Common myeloid progenitor, CD34-positive (primary cell): ENCODE data around the gene SPPL3.
A peak's percentile ranks its signal among the peaks of the same experiment; 100 is the strongest.

Source experiments
- CTCF ChIA-PET: fragments of 350-600 bp; sonication (Branson Sonifier 250); formaldehyde crosslinking; loops from one replicate; lab custom pipeline; 2021; ENCODE audit warnings: antibody characterized with exemption; lab: Charles Lee
- POLR2A ChIA-PET: fragments of 350-600 bp; sonication (Branson Sonifier 250); formaldehyde crosslinking; loops from one replicate; lab custom pipeline; 2021; ENCODE audit warnings: antibody characterized with exemption; lab: Charles Lee
- DNase-seq, 3 donors: peaks; one replicate each; pipeline versions ENCODE4 v3.0.0 to v3.0.0-alpha.2; 2013
- H3K27ac ChIP-seq, 2 experiments: 1 replicate in 1 of 2; 2 replicates in 1 of 2; pipeline ENCODE4 v1.7.0; 2013; ENCODE audit warnings: inconsistent platforms in 2 of 2, low read length in 2 of 2, mild to moderate bottlenecking in 2 of 2, low read depth in 1 of 2, moderate library complexity in 1 of 2; ENCODE audit not compliant: severe bottlenecking in 2 of 2, insufficient read depth in 1 of 2, poor library complexity in 1 of 2
- H3K27me3 ChIP-seq, 5 experiments: replicated peaks in 2 of 5; 1 replicate in 3 of 5; 2 replicates in 2 of 5; pipeline versions ENCODE4 v1.6.1 to v1.7.0; 2013; ENCODE audit warnings: low read length in 4 of 5, mild to moderate bottlenecking in 2 of 5, moderate library complexity in 2 of 5, inconsistent platforms in 1 of 5; ENCODE audit not compliant: insufficient read depth in 5 of 5, control insufficient read depth in 4 of 5
- H3K36me3 ChIP-seq, 4 experiments: 1 replicate in 2 of 4; 2 replicates in 2 of 4; pipeline versions ENCODE4 v1.6.1 to v1.7.0; 2013; ENCODE audit warnings: low read length in 3 of 4, control low read depth in 1 of 4, mild to moderate bottlenecking in 1 of 4; ENCODE audit not compliant: control insufficient read depth in 4 of 4, insufficient read depth in 4 of 4
- H3K4me1 ChIP-seq, 4 experiments: 1 replicate in 3 of 4; 2 replicates in 1 of 4; pipeline versions ENCODE4 v1.6.1 to v1.7.1; 2013; ENCODE audit warnings: low read length in 3 of 4, mild to moderate bottlenecking in 3 of 4, control low read depth in 1 of 4, inconsistent platforms in 1 of 4, moderate library complexity in 1 of 4; ENCODE audit not compliant: control insufficient read depth in 4 of 4, insufficient read depth in 4 of 4; ENCODE audit errors: control extremely low read depth in 1 of 4
- H3K4me3 ChIP-seq, 7 experiments: 1 replicate in 4 of 7; 2 replicates in 3 of 7; pipeline versions ENCODE4 v1.5.1 to v1.7.0; 2013; ENCODE audit warnings: mild to moderate bottlenecking in 7 of 7, low read length in 6 of 7, moderate library complexity in 6 of 7, inconsistent platforms in 2 of 7, low read depth in 2 of 7, control low read depth in 1 of 7; ENCODE audit not compliant: insufficient read depth in 4 of 7, control insufficient read depth in 1 of 7; ENCODE audit errors: extremely low read depth in 1 of 7
- H3K9me3 ChIP-seq, 5 experiments: 1 replicate in 4 of 5; 2 replicates in 1 of 5; pipeline versions ENCODE4 v1.6.1 to v1.7.1; 2013; ENCODE audit warnings: low read length in 4 of 5, mild to moderate bottlenecking in 2 of 5, inconsistent platforms in 1 of 5, low read depth in 1 of 5, moderate library complexity in 1 of 5; ENCODE audit not compliant: control insufficient read depth in 4 of 5, insufficient read depth in 2 of 5; ENCODE audit errors: control extremely low read depth in 1 of 5
- WGBS: methylation state at CpG from one replicate; pipeline ENCODE4 v1.1.5; 2013; ENCODE audit not compliant: insufficient coverage; 5-methylcytosine and 5-hydroxymethylcytosine counted together

Gene SPPL3

DNA sequence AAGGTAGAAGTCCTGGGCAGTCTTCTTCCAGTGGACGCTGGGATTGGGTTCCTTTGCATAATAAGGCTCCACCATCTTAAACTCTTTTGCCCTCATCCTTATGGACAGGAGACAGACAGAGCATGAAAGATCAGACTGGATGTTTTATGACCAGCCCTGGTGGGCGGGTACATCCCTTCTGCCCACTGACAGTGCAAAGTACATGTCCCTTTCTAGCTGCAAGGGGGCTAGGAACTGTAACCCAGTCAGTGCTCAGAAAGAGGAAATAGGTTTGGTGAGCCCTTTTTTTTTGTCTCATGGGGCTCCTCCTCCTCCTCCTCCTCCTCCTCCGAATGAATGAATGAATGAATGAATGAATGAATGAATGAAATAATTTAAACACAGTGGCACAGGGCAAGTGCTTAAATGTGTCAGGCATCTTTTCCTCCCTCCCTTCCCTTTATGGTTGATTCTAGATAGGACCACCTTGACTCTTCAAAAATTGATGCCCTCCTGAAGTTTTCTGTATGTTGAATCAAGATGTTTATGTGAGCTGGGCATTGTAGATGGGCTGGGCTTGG lies 37.8 kb upstream of the SPPL3 start:
- Histone ChIP-seq H3K27me3 (no peaks in the 10 kb centered on the region), H3K27ac (no peak overlapping the region), H3K9me3 (no peaks in the 10 kb centered on the region), H3K4me3 (no peak overlapping the region), H3K4me1 (peaks cover 0 to 31% (median 9%) of the 10 kb centered on the region in 4 experiments), H3K36me3 (no peaks in the 10 kb centered on the region)
- ChIA-PET CTCF (no interaction called here), POLR2A (no interaction called here)
- DNase-seq = peak in 1 of 3 donors; percentile 35
- 67% methylated on average over 1 of the region's 3 CpGs for WGBS

DNA sequence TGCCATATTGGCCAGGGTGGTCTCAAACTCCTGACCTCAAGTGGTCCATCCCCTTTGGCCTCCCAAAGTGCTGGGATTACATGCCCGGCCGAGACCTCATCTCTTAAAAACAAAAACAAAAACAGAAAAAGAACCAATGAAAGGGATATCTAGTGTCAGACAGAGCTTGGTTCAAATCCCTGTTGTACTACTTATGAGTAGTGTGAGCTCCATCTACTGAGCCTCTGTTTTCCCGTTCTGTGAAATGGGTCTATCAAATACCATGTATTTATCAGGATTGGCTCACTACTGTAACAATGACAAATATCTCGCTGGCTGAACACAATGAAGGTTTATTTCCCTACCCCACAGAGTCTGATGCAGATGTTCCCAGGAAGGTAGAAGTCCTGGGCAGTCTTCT lies 37.3 kb upstream of the SPPL3 start:
- WGBS = 89% methylated on average over 1 of the region's 4 CpGs

DNA sequence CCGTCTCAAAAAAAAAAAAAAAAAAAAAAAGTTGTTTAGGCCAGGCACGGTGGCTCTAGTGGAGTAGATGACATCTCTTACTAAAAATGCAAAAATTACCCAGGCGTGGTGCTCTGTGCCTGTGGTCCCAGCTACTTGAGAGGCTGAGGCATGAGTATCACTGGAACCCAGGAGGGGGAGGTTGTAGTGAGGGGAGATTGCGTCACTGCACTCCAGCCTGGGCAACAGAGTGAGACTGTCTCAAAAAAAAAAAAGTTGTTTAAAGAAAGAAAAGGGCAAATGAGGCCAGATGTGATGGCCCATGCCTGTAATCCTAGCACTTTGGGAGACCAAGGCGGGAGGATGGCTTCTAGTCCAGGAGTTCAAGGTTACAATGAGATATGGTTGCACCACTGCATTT lies 36.6 kb upstream of the SPPL3 start:
- ChIA-PET POLR2A (no interaction called here), CTCF (interaction anchor here (1.2 kb wide), 1 partner anchor 19 kb away, joined by 3 read pairs; no protein-coding TSS in a partner anchor)
- H3K4me3 ChIP-seq = no peak overlapping the region
- H3K36me3 ChIP-seq = no peaks in the 10 kb centered on the region
- WGBS = 100% methylated on average over 2 of the region's 5 CpGs
- no peaks in the 10 kb centered on the region for H3K9me3 ChIP-seq
- DNase-seq = no peak
- H3K4me1 ChIP-seq = peaks cover 0 to 32% (median 9%) of the 10 kb centered on the region in 4 experiments
- no peaks in the 10 kb centered on the region for H3K27me3 ChIP-seq
- H3K27ac ChIP-seq = no peak overlapping the region

More for the DNA sequence above, 37.3 kb upstream of the SPPL3 start:
- POLR2A ChIA-PET = no interaction called here
- Histone ChIP-seq H3K4me1 (peaks cover 0 to 32% (median 9%) of the 10 kb centered on the region in 4 experiments), H3K27ac (no peak overlapping the region), H3K27me3 (no peaks in the 10 kb centered on the region), H3K4me3 (no peak overlapping the region), H3K36me3 (no peaks in the 10 kb centered on the region), H3K9me3 (no peaks in the 10 kb centered on the region)
- CTCF ChIA-PET = no interaction called here
- DNase-seq = no peak

DNA sequence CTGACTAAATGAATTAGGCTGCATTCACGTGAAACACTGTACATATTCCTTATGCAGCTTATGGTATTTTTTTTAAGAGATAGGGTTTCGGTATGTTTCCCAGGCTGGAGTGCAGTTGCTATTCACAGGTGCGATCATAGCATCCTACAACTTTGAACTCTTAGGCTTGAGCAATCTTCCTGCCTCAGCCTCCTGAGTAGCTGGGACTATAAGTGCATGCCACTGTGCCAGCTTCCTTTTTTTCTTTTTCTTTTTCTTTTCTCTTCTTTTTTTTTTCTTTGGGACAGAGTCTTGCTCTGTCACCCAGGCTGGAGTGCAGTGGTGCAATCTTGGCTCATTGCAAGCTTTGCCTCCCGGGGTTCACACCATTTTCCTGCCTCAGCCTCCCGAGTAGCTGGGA lies 35.8 kb upstream of the SPPL3 start:
- H3K27me3 ChIP-seq = no peaks in the 10 kb centered on the region
- H3K36me3 ChIP-seq = no peaks in the 10 kb centered on the region
- ChIA-PET CTCF (interaction anchor here (0.8 to 2.6 kb wide), 4 partner anchors 10 to 32 kb away, joined by 3 to 9 read pairs (median 4); no protein-coding TSS in a partner anchor), POLR2A (no interaction called here)
- no peak overlapping the region for H3K4me3 ChIP-seq
- no peak for DNase-seq
- 63% methylated on average over 2 of the region's 5 CpGs for WGBS
- no peaks in the 10 kb centered on the region for H3K9me3 ChIP-seq
- peaks cover 0 to 32% (median 9%) of the 10 kb centered on the region in 4 experiments for H3K4me1 ChIP-seq
- H3K27ac ChIP-seq = no peak overlapping the region

DNA sequence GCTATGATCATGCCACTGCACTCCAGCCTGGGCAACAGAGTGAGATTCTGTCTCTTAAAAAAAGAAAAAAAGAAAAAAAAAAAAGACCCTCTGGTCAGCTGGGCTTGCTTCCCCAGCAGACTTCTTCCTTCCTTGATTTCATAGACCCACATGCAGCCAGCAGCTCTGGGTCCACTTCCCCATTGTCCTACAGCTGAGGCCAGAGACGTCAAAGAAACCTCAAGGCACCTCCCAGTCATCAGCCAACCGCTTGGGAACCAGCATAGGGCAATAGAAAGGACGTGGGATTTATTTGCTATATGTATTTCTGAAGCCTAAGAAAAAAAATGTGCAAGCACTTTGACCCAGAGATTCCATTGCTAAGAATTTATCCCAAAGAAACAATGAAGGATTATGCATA lies 35.4 kb upstream of the SPPL3 start:
- H3K27ac ChIP-seq = no peak overlapping the region
- peaks cover 0 to 32% (median 9%) of the 10 kb centered on the region in 4 experiments for H3K4me1 ChIP-seq
- H3K36me3 ChIP-seq = no peaks in the 10 kb centered on the region
- ChIA-PET CTCF (interaction anchor here (0.6 to 2.6 kb wide), 7 partner anchors 9 to 773 kb away, joined by 3 to 9 read pairs (median 3); partner anchors contain the start of gene TMEM120B), POLR2A (no interaction called here)
- no peaks in the 10 kb centered on the region for H3K27me3 ChIP-seq
- no CpG with 5 or more reads among the region's 3 CpGs for WGBS
- peak; percentile 31 to 73 (median 71) for DNase-seq
- H3K9me3 ChIP-seq = no peaks in the 10 kb centered on the region
- no peak overlapping the region for H3K4me3 ChIP-seq

DNA sequence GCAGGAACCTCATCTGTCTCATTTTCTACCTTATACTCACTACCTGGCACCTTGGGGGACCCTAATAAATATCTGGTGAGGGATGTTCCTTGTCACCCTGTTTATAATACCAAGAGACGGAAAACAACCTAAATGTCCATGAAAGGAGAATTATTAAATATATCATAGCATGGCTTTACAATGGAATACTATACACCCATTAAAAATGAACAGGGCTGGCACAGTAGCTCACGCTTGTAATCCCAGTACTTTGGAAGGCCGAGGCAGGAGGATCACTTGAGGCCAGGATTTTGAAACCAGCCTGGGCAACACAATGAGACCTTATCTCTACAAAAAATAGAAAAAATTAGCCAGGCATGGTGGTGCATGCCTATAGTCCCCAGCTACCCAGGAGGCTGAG lies 34.3 kb upstream of the SPPL3 start:
- Histone ChIP-seq H3K27me3 (no peaks in the 10 kb centered on the region), H3K4me3 (no peak overlapping the region), H3K36me3 (no peaks in the 10 kb centered on the region), H3K4me1 (peaks cover 0 to 32% (median 9%) of the 10 kb centered on the region in 4 experiments), H3K27ac (no peak overlapping the region), H3K9me3 (no peaks in the 10 kb centered on the region)
- CTCF ChIA-PET = interaction anchor here (0.8 to 2.6 kb wide), 5 partner anchors 8 to 33 kb away, joined by 3 to 9 read pairs (median 5); no protein-coding TSS in a partner anchor
- POLR2A ChIA-PET = no interaction called here
- 100% methylated on average over 1 of the region's 3 CpGs for WGBS
- DNase-seq = no peak

DNA sequence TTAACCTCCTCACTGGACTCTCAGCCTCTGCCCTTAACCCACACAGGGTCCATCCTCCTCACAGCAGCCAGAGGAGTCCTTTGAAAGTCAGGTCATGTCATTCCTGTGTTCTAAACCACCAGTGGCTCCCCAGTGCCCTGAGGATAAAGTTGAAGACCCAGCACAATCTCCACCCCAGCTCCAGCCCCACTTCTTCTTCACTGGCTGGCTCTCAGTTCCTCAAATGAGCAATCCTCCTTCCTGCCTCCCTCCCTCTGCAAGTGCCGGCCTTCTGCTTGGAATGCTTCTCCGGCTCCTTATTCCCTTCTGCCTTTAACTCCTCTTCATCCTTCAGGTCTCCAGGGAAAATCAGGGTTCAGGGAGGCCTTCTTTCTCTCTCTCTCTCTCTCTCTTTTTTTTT lies 32.0 kb upstream of the SPPL3 start:
- CTCF ChIA-PET = interaction anchor here (0.9 to 1.3 kb wide), 2 partner anchors 12 to 15 kb away, joined by 3 read pairs; no protein-coding TSS in a partner anchor
- DNase-seq = no peak
- WGBS = no CpG with 5 or more reads among the region's 2 CpGs
- H3K27me3 ChIP-seq = no peaks in the 10 kb centered on the region
- peaks cover 0 to 28% (median 9%) of the 10 kb centered on the region in 4 experiments for H3K4me1 ChIP-seq
- no peaks in the 10 kb centered on the region for H3K9me3 ChIP-seq
- no peaks in the 10 kb centered on the region for H3K36me3 ChIP-seq
- no peak overlapping the region for H3K4me3 ChIP-seq
- H3K27ac ChIP-seq = no peak overlapping the region
- POLR2A ChIA-PET = interaction anchor here (0.6 kb wide), 1 partner anchor 17 kb away, joined by 4 read pairs; no protein-coding TSS in a partner anchor
